Thyroid gland (tissue), 4 donors: Measurements from ENCODE around the gene TMCC3.

Source experiments
- POLR2A ChIP-seq, 2 donors: fragments of 450-650 bp; IDR thresholded peaks; one replicate each; pipeline ENCODE4 v1.6.1; 2017; ENCODE audit warnings: antibody characterized with exemption in 2 of 2, mild to moderate bottlenecking in 2 of 2, moderate library complexity in 1 of 2
- TF ChIP-seq, protein P1 (sequence below), 6 experiments: fragments of 200-600 bp in 3 of 6; fragments of 450-650 bp in 3 of 6; sonication (generic) in 3 of 6; IDR thresholded peaks; one replicate each; pipeline ENCODE4 v1.5.1; 2016 to 2019; ENCODE audit warnings: antibody characterized with exemption in 6 of 6, mild to moderate bottlenecking in 2 of 6, inconsistent platforms in 1 of 6, moderate library complexity in 1 of 6

DNA sequence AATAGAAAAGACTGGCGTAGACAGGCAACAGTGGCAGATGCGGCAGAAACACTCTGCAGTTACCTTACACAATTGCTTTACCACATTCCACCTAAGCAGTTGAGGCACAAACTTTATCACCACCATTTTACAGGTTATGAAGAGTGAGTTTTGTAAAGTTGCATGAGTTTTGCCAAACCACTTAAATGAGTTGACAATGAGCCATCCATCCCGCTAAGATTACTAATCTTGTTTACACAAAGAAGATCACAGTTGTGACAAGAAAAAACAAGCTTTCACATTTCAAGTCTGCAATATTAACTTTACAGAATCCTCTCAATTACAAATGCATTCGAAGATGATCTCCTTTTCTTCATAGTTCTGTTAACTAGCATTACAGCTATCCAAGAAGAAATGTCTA, 1.8 kb downstream of the TMCC3 start:
- TF ChIP-seq, protein P1, sequence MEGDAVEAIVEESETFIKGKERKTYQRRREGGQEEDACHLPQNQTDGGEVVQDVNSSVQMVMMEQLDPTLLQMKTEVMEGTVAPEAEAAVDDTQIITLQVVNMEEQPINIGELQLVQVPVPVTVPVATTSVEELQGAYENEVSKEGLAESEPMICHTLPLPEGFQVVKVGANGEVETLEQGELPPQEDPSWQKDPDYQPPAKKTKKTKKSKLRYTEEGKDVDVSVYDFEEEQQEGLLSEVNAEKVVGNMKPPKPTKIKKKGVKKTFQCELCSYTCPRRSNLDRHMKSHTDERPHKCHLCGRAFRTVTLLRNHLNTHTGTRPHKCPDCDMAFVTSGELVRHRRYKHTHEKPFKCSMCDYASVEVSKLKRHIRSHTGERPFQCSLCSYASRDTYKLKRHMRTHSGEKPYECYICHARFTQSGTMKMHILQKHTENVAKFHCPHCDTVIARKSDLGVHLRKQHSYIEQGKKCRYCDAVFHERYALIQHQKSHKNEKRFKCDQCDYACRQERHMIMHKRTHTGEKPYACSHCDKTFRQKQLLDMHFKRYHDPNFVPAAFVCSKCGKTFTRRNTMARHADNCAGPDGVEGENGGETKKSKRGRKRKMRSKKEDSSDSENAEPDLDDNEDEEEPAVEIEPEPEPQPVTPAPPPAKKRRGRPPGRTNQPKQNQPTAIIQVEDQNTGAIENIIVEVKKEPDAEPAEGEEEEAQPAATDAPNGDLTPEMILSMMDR (IDR thresholded peaks at IDR 0.05): no peak
- no peak for TF ChIP-seq POLR2A (IDR thresholded peaks at IDR 0.05)
